Measurements from ENCODE around the gene NR3C2. TPM values are rescaled to one million over a fixed set of nuclear protein-coding genes. Genes with fewer than 3 reads are reported as not detected.

NR3C2 gene
- total RNA-seq, 1 experiment from 2014 or later: 2.8 TPM

- peaks cover 16% of the 10 kb centered on the region for H3K4me1 ChIP-seq (ENCODE audit: insufficient read depth, low read length)
- ATAC-seq (no peak), DNase-seq (no peak)
- no peak for TF ChIP-seq EZH2phosphoT487 (IDR thresholded peaks at IDR 0.05; ENCODE audit: borderline replicate concordance, low read length)
- TF ChIP-seq CTCF (conservative IDR thresholded peaks at IDR 0.05; ENCODE audit: low read depth, low read length): no peak
- TF ChIP-seq EZH2 (IDR thresholded peaks at IDR 0.05; ENCODE audit: low read length, unreplicated experiment): no peak
- intact Hi-C loops (cut with micrococcal nuclease): loop anchor here (10.0 kb wide), 2 partner anchors 159 to 251 kb away; no protein-coding TSS in a partner anchor
- no peaks in the 10 kb centered on the region for H3K36me3 ChIP-seq (ENCODE audit: low read depth, low read length)
- H3K27me3 ChIP-seq (ENCODE audit: low read length): no peaks in the 10 kb centered on the region
- no peaks in the 10 kb centered on the region for H3F3A ChIP-seq (ENCODE audit: low read length, unreplicated experiment)
- no peak overlapping the region for H3K4me3 ChIP-seq (ENCODE audit: low read length)
- H3K27ac ChIP-seq (ENCODE audit: low read length): no peak overlapping the region
- H3K79me2 ChIP-seq (ENCODE audit: low read length): no peaks in the 10 kb centered on the region
- H3K4me2 ChIP-seq (ENCODE audit: low read length): no peak overlapping the region
- no TSS peak for BruUV-seq (replicated peaks)
- H2AFZ ChIP-seq (ENCODE audit: low read length): no peak overlapping the region
- no peaks in the 10 kb centered on the region for H3K9me3 ChIP-seq (ENCODE audit: low read length)
- H4K20me1 ChIP-seq (ENCODE audit: low read length): no peaks in the 10 kb centered on the region
- ChIA-PET CTCF (no interaction called here), POLR2A (ENCODE audit: unreplicated experiment) (no interaction called here)
- H3K9ac ChIP-seq (ENCODE audit: low read length): no peak overlapping the region
- no peaks in the 10 kb centered on the region for H3K9me2 ChIP-seq (replicated peaks; ENCODE audit: low read length)
Measured at GRCh38 chr4:148265627-148266026, 176.6 kb downstream of the NR3C2 start.

- Histone ChIP-seq H3K4me3 (ENCODE audit: low read length) (no peak overlapping the region), H3K79me2 (ENCODE audit: low read length) (no peaks in the 10 kb centered on the region), H3K9ac (ENCODE audit: low read length) (no peak overlapping the region), H3K9me2 (replicated peaks; ENCODE audit: low read length) (no peaks in the 10 kb centered on the region), H3K27me3 (ENCODE audit: low read length) (no peaks in the 10 kb centered on the region), H3K36me3 (ENCODE audit: low read depth, low read length) (no peaks in the 10 kb centered on the region), H3K9me3 (ENCODE audit: low read length) (no peaks in the 10 kb centered on the region), H3K27ac (ENCODE audit: low read length) (no peak overlapping the region), H2AFZ (ENCODE audit: low read length) (no peak overlapping the region), H3K4me2 (ENCODE audit: low read length) (no peak overlapping the region), H4K20me1 (ENCODE audit: low read length) (no peaks in the 10 kb centered on the region), H3F3A (ENCODE audit: low read length, unreplicated experiment) (no peaks in the 10 kb centered on the region), H3K4me1 (ENCODE audit: insufficient read depth, low read length) (peaks cover 12% of the 10 kb centered on the region)
- DNase-seq: no peak
- no peak for TF ChIP-seq EZH2 (IDR thresholded peaks at IDR 0.05; ENCODE audit: low read length, unreplicated experiment)
- TF ChIP-seq CTCF (conservative IDR thresholded peaks at IDR 0.05; ENCODE audit: low read depth, low read length): no peak
- TF ChIP-seq EZH2phosphoT487 (IDR thresholded peaks at IDR 0.05; ENCODE audit: borderline replicate concordance, low read length): no peak
- no peak for ATAC-seq
- POLR2A ChIA-PET (ENCODE audit: unreplicated experiment): no interaction called here
- CTCF ChIA-PET: no interaction called here
- no TSS peak for BruUV-seq (replicated peaks)
- intact Hi-C loops (cut with micrococcal nuclease): loop anchor here (10.0 kb wide), 2 partner anchors 161 to 249 kb away; no protein-coding TSS in a partner anchor
Measured at GRCh38 chr4:148263802-148264201, 178.4 kb downstream of the NR3C2 start.

- H4K20me1 ChIP-seq (ENCODE audit: low read length): no peaks in the 10 kb centered on the region
- H3K36me3 ChIP-seq (ENCODE audit: low read depth, low read length): no peaks in the 10 kb centered on the region
- BruUV-seq (replicated peaks): no TSS peak
- H2AFZ ChIP-seq (ENCODE audit: low read length): no peak overlapping the region
- no peak overlapping the region for H3K4me2 ChIP-seq (ENCODE audit: low read length)
- no peaks in the 10 kb centered on the region for H3K27me3 ChIP-seq (ENCODE audit: low read length)
- no peak overlapping the region for H3K27ac ChIP-seq (ENCODE audit: low read length)
- ATAC-seq (no peak), DNase-seq (no peak)
- no peak for TF ChIP-seq EZH2 (IDR thresholded peaks at IDR 0.05; ENCODE audit: low read length, unreplicated experiment)
- no peak for TF ChIP-seq EZH2phosphoT487 (IDR thresholded peaks at IDR 0.05; ENCODE audit: borderline replicate concordance, low read length)
- TF ChIP-seq CTCF (conservative IDR thresholded peaks at IDR 0.05; ENCODE audit: low read depth, low read length): no peak
- H3K79me2 ChIP-seq (ENCODE audit: low read length): no peaks in the 10 kb centered on the region
- CTCF ChIA-PET: no interaction called here
- no peak overlapping the region for H3K4me3 ChIP-seq (ENCODE audit: low read length)
- H3K9ac ChIP-seq (ENCODE audit: low read length): no peak overlapping the region
- H3F3A ChIP-seq (ENCODE audit: low read length, unreplicated experiment): no peaks in the 10 kb centered on the region
- intact Hi-C loops (cut with micrococcal nuclease): loop anchor here (10.0 kb wide), 2 partner anchors 162 to 248 kb away; no protein-coding TSS in a partner anchor
- peaks cover 12% of the 10 kb centered on the region for H3K4me1 ChIP-seq (ENCODE audit: insufficient read depth, low read length)
- POLR2A ChIA-PET (ENCODE audit: unreplicated experiment): no interaction called here
- no peaks in the 10 kb centered on the region for H3K9me2 ChIP-seq (replicated peaks; ENCODE audit: low read length)
- H3K9me3 ChIP-seq (ENCODE audit: low read length): no peaks in the 10 kb centered on the region
Measured at GRCh38 chr4:148263127-148263526, 179.1 kb downstream of the NR3C2 start.
